ENCODE results near the gene KCND2.

GRCh38 chr7:120723465-120724385 lies 450.8 kb downstream of the KCND2 start:
- TF ChIP-seq POLR2A (IDR thresholded peaks at IDR 0.05) (no peak), CTCF (IDR thresholded peaks at IDR 0.05) (no peak)
